Occipital lobe (tissue), 2 donors: ENCODE measurements around the gene SH3RF1. TPM values are rescaled to one million over a fixed set of nuclear protein-coding genes. Genes with fewer than 3 reads are reported as not detected.
"Not testable (repeated sequence)": the region's sequence is repeated elsewhere in the genome, so short reads cannot be mapped to it uniquely, and the experiment has no call there.

Source experiments
- DNase-seq: peaks from one replicate; lab custom pipeline; 2025; lab: John Stamatoyannopoulos, UW
- total RNA-seq: library from RNA; depleted of rRNA; stranded (reverse); fragments of >200 nt; gene quantifications from one replicate; pipeline ENCODE4 v1.2.3, GENCODE V29; 2014

The SH3RF1 gene
- total RNA-seq, 1 donor from 2014 or later: 8.1 TPM

GRCh38 chr4:169277838-169278237, 7.1 kb upstream of the SH3RF1 start:
- DNase-seq: not testable (repeated sequence)

- DNase-seq: no peak
Observed at GRCh38 chr4:169275180-169275579, 4.4 kb upstream of the SH3RF1 start.

DNA sequence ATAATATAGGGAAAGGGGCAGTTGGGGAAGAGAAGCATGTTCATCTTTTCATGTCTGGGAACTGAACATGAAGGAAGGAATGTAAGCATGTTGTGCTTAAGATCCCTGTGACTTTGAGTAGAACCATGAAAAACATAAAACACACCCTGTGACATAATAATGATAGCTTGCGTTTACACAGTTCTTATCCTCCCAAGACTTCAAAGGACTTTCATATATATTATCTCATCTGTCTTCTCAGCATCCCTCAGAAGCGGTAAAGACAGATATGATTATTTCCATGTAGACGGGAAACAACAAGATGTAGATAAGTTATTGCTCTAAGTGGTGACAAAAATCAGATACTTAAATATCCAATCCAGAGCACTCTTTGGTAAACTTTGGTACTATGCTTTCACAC, 3.3 kb upstream of the SH3RF1 start:
- no peak for DNase-seq

DNA sequence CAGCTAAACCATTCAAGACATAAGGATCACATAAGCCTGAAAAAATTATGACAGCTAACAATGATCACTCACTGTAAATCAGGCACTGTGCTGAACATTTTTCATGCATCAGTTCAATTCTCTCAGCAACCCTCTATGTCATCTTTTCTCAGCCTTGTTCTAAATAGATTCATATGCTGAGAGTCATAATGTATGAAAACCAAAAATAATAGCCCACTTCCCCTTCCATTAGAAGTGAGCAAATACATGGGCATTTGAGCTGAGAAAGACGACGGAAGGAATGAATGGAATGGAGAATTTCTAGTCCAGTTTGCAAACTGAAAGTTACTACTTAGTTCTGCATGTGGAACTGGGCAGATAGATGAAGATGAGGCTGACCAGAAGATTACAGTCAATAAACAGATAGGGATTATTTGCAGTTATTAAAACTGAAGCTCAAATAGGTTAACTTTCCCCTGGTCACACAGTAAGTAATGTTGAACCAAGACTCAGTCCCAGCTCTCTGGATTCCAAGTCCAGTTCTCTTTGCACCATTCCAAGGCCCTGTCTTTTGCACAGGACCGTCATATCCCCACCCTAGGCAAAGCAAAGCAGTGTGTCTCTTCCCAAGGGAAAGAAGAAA, 1.6 kb upstream of the SH3RF1 start:
- DNase-seq: no peak

GRCh38 chr4:169271692-169272007, 894 bp upstream of the SH3RF1 start:
- no peak for DNase-seq

DNA sequence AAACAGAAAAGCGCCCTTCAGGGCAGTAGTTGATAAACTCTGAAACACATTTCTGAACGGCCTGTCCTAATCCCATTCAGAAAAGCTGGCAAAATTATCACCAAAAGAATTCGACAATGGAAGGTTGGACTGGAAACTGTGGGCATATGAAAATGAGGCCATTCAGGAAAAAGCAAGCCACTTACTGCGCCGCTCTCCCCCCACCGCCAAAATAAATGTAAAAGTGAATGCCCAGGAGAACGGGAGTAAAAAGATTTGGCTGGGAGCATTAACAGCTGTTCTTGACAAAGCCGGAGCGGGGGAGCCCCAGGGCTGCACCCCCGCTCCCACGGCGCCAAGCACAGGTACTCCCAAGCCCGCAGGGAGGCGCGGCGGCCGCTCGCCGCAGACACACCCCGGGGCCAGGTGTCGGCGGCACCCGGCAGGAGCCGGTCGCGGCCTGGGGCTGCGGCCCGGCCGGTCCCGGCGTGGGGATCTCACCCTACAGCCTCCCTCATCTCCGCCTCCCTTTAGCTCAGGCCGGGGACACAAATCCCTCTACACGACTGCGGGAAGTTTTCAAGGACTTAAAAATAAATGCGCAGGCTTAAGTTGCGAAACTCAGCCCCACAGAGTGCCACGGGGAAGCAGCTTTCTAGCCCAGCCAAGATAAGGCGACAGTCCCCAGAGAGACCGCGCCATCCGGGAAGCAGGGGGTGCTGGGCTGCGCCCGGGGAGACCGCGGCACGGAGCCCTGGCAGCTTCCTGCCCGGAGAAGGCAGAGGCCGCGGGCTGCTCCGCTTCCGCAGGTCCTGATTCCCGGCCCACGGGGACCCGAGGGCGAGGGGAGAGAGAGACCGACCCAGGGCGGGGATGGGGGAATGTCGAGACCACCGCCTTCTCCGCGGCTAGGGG, 593 bp downstream of the SH3RF1 start:
- DNase-seq: peak; percentile 52

- DNase-seq: no peak
Observed at GRCh38 chr4:169268951-169269760, 1.6 kb downstream of the SH3RF1 start.

DNA sequence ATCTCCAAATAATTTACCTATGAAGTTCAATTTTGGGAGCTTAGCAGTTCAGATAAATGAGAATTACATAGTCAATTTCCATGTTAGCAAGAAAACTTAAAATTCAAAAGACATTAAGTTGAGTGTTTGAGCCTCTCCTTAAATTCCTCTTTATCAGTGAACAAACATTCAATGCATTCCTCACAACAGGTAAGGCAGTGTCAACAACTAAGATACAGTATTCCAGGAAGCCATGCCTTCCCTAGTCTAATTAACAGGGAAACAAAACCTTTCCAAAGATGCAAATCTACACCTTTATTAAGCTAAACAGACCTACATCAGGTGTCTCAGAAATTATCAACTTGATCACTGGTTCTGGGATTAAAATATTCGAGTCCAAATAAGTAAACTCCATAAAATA, 3.7 kb downstream of the SH3RF1 start:
- no peak for DNase-seq

DNA sequence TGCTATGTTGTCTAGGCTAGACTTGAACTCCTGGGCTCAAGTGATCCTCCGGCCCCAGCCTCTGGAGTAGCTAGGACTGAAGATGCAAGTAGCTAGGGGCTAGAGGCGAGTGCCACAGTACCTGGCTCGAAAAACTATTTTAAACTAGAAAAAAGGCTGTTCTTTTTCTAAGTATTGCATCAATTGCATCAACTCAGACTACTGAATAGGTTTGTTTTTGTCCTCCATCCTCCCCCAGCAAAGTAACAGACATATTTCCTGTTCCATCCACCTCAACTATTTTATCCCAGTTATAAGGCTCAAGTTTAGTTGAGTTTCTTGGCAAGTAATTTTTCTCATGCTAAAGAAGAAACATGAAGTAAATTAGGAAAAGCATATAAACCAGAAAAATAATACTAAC, 4.1 kb downstream of the SH3RF1 start:
- DNase-seq: no peak

DNA sequence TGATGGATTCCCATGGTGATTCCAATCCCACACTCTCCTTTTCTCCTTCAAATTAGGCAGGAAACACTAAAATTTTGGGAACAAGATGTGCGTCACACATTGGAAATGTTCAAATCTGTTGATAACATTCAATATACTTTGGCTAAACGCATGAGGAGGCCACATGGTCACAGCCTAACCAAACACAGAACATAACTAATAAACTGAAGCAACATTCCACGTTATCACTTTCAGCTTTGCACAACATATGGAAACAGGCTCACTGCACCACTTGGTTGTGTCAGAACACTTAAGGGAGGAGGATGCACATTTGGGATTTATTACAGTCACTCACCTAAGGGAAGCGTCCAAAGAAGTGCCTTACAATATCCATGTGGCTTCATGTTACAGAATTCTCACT, 4.7 kb downstream of the SH3RF1 start:
- no peak for DNase-seq

GRCh38 chr4:169263791-169264392, 6.9 kb downstream of the SH3RF1 start:
- no peak for DNase-seq

DNA sequence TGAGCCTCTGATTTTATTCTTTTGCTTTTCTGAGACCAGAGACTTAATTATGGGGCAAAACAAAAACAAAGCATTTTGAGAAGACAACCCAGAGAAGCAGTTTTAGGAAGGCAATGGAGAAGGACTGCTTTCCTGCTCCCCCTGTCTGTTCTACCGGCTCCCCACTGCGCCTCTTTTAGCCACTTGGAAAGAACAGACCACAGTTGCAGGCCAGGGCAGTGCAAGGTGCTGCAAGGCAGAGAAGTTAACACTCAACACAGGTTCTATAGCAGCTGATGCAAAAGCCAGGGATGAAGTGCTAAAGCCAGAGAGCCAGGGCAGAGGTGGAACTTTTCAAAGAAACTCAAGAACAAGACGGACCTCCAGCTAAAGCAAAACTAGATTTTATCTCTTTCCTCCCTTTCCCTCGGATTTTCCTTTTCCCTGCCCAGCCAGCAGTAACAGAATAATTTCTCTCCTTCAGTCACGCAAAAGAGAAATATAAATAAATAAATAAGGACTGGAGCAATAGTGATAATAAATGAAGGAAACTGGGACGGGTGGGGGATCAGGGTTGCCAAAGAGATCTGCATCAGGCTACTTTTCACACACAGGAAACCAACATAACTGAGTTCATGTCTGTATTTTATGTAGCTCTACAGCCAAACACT, 10.4 kb downstream of the SH3RF1 start:
- DNase-seq: no peak

DNA sequence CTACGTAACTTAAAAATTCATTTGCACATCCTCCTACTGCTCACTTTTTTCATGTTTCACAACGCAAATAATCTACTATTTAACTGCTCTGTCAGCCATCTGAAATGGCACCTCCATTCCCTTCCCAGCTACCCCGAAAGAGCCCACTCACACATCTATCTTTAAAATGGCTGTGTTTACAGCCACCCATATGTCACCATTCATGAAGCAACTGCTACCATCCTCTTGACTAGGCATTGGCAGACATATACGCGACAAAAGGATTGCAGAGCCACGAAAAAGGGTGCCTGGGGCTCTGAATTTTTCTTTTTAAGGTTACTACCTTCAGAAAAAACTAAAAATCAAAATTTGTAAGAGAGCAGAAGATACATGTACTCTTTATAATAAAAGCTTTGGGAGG, 11.5 kb downstream of the SH3RF1 start:
- no peak for DNase-seq

- no peak for DNase-seq
Observed at GRCh38 chr4:169258141-169258540, 12.6 kb downstream of the SH3RF1 start.

DNA sequence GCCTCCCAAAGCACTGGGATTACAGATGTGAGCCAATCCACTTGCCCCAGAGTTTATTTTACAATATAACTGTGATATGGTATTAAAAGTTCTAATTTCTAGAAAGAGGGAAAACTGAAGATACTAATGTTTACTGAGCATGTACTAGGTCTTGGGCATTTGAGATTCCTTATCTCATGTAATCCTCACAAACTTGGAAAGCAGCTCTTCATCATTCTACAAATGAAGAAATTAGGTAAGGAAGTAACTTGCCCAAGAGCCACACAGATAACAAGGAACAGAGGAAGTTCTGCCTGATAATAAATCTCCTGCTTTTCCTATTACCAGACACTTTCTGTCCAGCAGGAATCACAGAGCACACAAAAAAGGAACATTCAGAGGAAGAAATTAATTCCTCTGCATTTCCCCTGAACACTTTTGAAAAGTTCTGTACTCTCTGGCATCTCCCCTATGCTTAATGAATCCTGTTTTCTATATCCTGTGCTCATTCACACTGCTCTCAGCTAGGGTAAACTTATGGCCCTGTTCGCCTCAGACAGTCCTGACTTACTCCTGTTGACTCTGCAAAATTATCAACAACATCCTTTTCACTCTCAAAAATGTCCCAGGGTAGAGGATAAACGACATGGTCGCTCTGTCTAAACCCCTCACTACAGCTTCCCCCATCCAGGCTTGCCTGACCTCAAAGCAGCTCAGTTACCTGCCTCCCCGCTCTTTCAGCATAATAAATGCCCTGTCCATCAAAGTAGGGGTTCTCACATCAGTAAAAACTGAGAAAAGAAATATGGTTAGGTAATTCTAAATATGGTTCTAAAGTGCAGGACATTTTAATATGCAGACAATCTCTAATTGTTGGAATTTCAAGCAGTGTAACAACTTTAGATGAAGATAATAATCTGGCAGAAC, 13.6 kb downstream of the SH3RF1 start:
- DNase-seq: no peak

DNA sequence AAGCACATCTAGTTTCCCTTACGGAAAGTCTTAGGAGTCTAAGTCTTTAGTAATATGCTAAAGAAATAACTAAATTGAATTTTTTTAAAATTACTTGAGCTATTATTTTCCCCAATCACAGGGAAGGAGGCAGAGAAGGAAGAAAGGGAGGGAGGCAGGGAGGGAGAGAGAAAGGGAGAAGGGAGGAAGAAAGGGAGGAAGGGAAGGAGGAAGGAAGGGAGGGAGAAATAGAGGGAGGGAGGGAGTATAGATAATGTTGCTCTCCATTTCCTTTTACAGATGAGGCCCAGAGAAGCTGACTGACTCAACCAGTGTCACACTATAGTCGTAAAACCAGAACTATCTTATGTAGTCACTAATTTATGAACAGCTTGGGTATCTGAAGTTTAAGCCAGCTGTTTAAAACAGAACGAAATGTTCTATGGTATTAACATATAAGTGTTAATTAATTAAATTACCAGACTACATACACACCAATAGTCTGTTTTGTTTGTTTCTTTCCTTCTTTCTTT, 14.6 kb downstream of the SH3RF1 start:
- no peak for DNase-seq

- no peak for DNase-seq
Observed at GRCh38 chr4:169254546-169254983, 16.2 kb downstream of the SH3RF1 start.

GRCh38 chr4:169253904-169254303, 16.9 kb downstream of the SH3RF1 start:
- no peak for DNase-seq

- no peak for DNase-seq
Observed at GRCh38 chr4:169253113-169253671, 17.6 kb downstream of the SH3RF1 start.
